ENCODE data around the gene SELENOT. TPM values are rescaled to one million over a fixed set of nuclear protein-coding genes. Genes with fewer than 3 reads are reported as not detected.
A peak's percentile ranks its signal among the peaks of the same experiment; 100 is the strongest.
"Not testable (repeated sequence)": the region's sequence is repeated elsewhere in the genome, so short reads cannot be mapped to it uniquely, and the experiment has no call there.

SELENOT gene
- total RNA-seq, 2 donors from 2014 or later, result 95.9 to 104 TPM

DNA sequence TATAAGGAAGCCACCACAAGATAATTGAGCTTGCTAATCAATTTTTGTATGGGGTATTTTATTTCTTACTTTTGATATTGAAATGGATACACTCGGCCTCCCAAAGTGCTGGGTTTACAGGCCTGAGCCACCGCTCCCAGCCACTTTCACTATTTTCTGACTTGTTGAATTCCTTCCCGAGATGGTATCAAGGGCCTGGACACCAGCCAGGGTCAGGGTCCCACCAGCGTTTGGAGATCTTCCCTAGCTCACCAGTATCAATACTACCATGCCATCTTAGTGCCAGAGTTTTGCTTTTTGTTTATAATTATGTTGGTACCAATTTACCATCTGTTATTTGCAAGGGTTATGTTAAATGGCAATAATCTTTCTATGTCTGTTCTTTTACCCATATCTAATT is 5.5 kb upstream of the SELENOT start:
- Mint-ChIP-seq H3K9me3 (no peaks in the 10 kb centered on the region), H3K4me1 (ENCODE audit: low read depth) (peaks cover 35% of the 10 kb centered on the region), H3K27ac (no peak overlapping the region), H3K36me3 (ENCODE audit: insufficient read depth in 2 of 2) (no peaks in the 10 kb centered on the region), H3K4me3 (no peak overlapping the region), H3K27me3 (ENCODE audit: low read depth) (no peaks in the 10 kb centered on the region)
- DNase-seq (no peak), ATAC-seq (replicated peaks in 1 of 2) (no peak)

- Mint-ChIP-seq H3K9me3 (no peaks in the 10 kb centered on the region), H3K4me1 (ENCODE audit: low read depth) (peaks cover 47% of the 10 kb centered on the region), H3K27ac (no peak overlapping the region), H3K4me3 (no peak overlapping the region), H3K27me3 (ENCODE audit: low read depth) (no peaks in the 10 kb centered on the region), H3K36me3 (ENCODE audit: insufficient read depth in 2 of 2) (peaks cover 1 to 7% of the 10 kb centered on the region in 2 donors)
- no peak for ATAC-seq (replicated peaks in 1 of 2)
- DNase-seq, result no peak
Observed at GRCh38 chr3:150599611-150600297, 3.4 kb upstream of the SELENOT start.

DNA sequence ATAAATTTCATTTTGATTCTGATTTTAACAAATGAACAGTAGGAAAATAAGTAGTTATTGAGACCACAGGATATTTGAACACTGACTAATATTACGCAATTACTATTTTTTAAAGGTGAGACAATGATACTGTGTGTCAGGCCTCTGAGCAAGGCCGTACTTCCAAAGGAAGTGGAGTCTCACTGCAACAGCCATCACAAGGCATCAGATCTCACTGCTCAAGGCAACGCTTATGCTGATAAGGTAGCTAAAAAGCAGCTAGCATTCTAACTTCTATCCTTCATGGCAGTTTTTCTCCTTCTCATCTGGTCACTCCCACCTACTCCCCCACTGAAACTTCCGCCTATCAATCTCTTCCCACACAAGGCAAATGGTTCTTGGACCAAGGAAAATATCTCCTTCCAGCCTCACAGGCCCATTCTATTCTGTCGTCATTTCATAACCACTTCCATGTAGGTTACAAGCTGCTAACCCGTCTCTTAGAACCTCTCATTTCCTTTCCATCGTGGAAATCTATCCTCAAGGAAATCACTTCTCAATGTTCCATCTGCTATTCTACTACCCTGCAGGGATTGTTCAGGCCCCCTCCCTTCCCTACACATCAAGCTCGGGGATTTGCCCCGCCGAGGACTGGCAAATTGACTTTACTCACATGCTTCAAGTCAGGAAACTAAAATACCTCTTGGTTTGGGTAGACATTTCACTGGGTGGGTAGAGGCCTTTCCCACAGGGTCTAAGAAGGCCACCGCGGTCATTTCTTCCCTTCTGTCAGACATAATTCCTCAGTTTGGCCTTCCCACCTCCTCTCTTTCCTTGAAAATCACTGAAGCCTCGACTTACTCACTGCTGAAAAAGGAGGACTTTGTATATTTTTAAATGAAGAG is 2.2 kb upstream of the SELENOT start:
- not testable (repeated sequence) for H3K9me3 Mint-ChIP-seq; H3K27me3 Mint-ChIP-seq (ENCODE audit: low read depth); H3K36me3 Mint-ChIP-seq (ENCODE audit: insufficient read depth in 2 of 2); ATAC-seq (replicated peaks in 1 of 2); DNase-seq
- H3K27ac Mint-ChIP-seq, result peak overlapping the region; percentile 55
- peaks cover 53% of the 10 kb centered on the region for H3K4me1 Mint-ChIP-seq (ENCODE audit: low read depth)
- peak overlapping the region; percentile 94 to 98 for H3K4me3 Mint-ChIP-seq

DNA sequence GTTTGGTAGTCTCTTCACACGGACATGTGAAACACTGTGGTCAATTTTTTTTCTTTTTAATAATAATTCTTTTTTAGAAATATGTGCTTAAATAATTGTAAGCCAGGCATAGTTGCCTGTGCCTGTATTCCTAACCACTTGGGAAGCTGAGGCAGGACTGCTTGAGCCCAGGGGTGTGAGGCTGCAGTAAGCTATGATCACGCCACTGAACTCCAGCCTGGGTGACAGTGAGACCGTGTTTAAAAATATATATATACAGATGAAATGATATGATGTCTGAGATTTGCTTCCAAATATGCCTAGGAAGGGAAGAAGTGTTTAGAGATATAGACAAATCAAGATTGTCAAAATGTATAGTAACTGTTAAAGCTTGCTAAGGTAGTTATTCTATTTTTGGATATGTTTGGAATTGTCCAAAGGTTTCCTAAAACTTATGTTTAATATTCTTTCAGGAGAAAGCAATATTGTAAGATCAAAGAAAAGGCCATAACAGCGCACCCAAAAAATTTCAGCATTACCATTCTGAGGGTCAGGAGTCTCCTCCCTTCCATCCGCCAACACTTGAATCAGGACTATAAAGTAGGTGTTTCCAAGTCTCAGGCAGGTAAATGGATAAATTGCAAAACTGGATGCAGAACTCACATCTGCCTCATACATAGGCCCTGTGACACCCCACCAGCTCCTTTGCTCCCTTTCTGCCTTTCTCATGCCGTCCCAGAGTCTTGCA is 532 bp upstream of the SELENOT start:
- Mint-ChIP-seq H3K4me1 (ENCODE audit: low read depth) (peaks cover 70% of the 10 kb centered on the region), H3K27ac (peak overlapping the region; percentile 98), H3K9me3 (no peaks in the 10 kb centered on the region), H3K27me3 (ENCODE audit: low read depth) (no peaks in the 10 kb centered on the region), H3K36me3 (ENCODE audit: insufficient read depth in 2 of 2) (peaks cover 10 to 14% of the 10 kb centered on the region in 2 donors), H3K4me3 (peak overlapping the region; percentile 94 to 98)
- no peak for DNase-seq
- ATAC-seq (replicated peaks in 1 of 2), result no peak

- H3K4me1 Mint-ChIP-seq (ENCODE audit: low read depth), result peaks cover 81% of the 10 kb centered on the region
- H3K9me3 Mint-ChIP-seq, result no peaks in the 10 kb centered on the region
- DNase-seq, result no peak
- H3K4me3 Mint-ChIP-seq, result peak overlapping the region; percentile 94 to 98
- peak overlapping the region; percentile 98 for H3K27ac Mint-ChIP-seq
- H3K27me3 Mint-ChIP-seq (ENCODE audit: low read depth), result no peaks in the 10 kb centered on the region
- ATAC-seq (replicated peaks in 1 of 2), result no peak
- peaks cover 10 to 18% of the 10 kb centered on the region in 2 donors for H3K36me3 Mint-ChIP-seq (ENCODE audit: insufficient read depth in 2 of 2)
Observed at GRCh38 chr3:150603980-150604319, 829 bp downstream of the SELENOT start.

DNA sequence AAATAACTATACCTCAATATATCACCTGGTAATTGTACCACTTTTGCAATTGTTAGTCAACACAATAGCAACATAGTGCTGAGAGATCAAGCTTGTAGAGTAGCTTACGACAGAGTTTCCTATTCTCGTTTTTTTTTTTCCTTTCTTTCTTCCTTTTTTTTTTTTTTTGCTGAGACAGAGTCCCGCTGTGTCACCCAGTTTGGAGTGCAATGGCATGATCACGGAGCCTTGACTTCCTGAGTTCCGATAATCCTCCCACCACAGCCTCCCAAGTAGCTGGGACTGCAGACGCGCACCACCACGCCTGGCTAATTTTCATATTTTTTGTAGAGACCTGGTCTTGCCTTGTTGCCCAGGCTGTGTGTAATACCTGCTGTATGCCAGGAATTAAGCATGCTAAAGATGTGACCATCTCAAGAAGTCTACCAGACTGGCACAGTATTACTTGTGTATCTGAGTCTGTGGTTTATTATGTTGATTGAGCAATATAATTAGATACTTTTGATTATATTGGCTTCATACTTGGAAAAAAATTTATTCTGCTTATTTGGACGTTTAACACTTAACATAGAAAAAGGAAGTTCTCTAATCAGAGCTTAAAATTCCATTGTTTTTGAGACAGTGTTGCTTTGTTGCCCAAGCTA is 3.0 kb downstream of the SELENOT start:
- Mint-ChIP-seq H3K27me3 (ENCODE audit: low read depth) (no peaks in the 10 kb centered on the region), H3K36me3 (ENCODE audit: insufficient read depth in 2 of 2) (peaks cover 10 to 20% of the 10 kb centered on the region in 2 donors), H3K9me3 (no peaks in the 10 kb centered on the region), H3K27ac (peak overlapping the region; percentile 95), H3K4me3 (peak overlapping the region; percentile 67 to 93), H3K4me1 (ENCODE audit: low read depth) (peaks cover 79% of the 10 kb centered on the region)
- ATAC-seq (replicated peaks in 1 of 2), result no peak
- no peak for DNase-seq

DNA sequence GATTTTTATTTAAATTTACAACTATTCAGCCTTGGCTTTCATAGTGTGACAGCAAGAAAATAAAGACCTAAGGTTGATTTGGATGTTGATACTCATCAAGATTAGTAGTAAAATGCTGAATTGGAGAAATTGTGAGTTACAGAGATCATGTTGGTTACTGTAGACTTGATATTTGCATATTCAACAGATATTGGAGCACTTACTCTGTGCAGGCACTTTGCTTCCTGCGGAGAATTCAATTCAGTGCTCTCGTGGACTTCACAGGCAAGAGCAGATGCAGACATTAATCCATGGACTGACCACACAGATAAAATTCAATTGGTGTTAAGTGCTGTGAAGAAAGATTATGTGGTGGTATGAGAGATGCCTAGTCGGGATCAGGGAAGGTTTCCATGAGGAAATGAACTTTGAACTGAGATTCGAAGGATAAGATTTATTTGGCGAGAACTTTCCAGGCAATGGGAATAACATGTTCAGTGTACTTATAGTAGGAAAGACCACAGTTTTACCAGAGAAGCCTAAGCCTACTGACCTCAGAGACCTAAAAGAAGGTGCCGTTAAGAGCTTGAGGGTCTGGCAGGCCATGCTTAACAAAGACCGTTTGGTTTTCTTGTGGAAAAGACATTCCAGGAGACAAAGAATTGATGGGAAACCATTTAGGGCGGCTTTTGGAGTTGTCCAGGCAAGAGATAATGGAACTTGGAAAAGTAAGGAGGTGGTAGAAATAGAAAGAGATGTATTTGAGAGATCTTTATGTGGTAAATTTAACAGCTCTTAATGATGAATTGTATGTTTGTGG is 4.3 kb downstream of the SELENOT start:
- no peak for ATAC-seq (replicated peaks in 1 of 2)
- Mint-ChIP-seq H3K27me3 (ENCODE audit: low read depth) (no peaks in the 10 kb centered on the region), H3K4me1 (ENCODE audit: low read depth) (peaks cover 75% of the 10 kb centered on the region), H3K9me3 (no peaks in the 10 kb centered on the region), H3K4me3 (peak overlapping the region; percentile 19 to 41), H3K36me3 (ENCODE audit: insufficient read depth in 2 of 2) (peaks cover 10 to 22% of the 10 kb centered on the region in 2 donors), H3K27ac (peak overlapping the region; percentile 39)
- no peak for DNase-seq

DNA sequence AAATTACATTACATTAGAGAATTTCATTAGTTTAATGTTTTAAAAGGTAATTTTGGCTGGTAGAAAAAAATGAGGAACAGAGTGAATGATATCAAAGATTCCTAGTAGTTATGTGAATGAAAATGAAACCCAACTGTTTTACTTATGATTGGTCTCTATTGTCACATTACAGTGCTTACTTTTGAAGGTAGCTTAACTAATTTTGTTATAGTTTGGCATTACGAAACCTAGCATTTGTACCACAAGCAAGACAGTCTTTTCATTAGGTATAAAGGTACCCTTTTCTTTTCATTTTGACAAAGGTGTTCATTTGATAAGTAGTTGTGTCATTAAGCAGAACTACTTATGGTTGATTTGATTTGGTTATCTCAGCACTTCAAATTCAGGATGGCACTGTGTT is 6.9 kb downstream of the SELENOT start:
- ATAC-seq (replicated peaks in 1 of 2) (peak; percentile 43 to 53), DNase-seq (no peak)
- Mint-ChIP-seq H3K27me3 (ENCODE audit: low read depth) (no peaks in the 10 kb centered on the region), H3K4me1 (ENCODE audit: low read depth) (peaks cover 83% of the 10 kb centered on the region), H3K9me3 (peaks cover 2% of the 10 kb centered on the region in 2 donors), H3K27ac (peak overlapping the region; percentile 77), H3K36me3 (ENCODE audit: insufficient read depth in 2 of 2) (peaks cover 10 to 33% of the 10 kb centered on the region in 2 donors), H3K4me3 (peak overlapping the region; percentile 47 to 80)

DNA sequence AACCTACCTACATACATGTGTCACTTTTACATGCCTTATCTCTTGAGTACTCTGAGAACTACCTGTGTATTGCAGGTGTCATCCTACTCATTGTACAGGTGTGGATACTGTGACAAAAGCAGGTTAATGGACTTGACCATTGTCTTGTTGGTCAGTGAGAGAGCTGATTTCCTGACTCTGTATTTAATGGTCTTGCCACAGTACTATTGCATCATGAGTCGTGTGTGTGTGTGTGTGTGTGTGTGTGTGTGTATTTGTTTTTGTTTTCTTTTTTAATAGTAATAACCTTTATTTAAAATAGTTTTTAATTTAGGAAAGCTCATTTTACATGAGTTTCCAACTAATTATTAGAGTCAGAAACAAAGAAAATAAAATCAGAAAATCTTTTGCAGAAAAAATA is 7.7 kb downstream of the SELENOT start:
- H3K4me1 Mint-ChIP-seq (ENCODE audit: low read depth), result peaks cover 79% of the 10 kb centered on the region
- peaks cover 10 to 38% of the 10 kb centered on the region in 2 donors for H3K36me3 Mint-ChIP-seq (ENCODE audit: insufficient read depth in 2 of 2)
- H3K4me3 Mint-ChIP-seq, result peak overlapping the region in 1 of 2 donors; percentile 80
- ATAC-seq (replicated peaks in 1 of 2), result no peak
- peaks cover 2% of the 10 kb centered on the region in 2 donors for H3K9me3 Mint-ChIP-seq
- H3K27ac Mint-ChIP-seq, result peak overlapping the region; percentile 77
- H3K27me3 Mint-ChIP-seq (ENCODE audit: low read depth), result no peaks in the 10 kb centered on the region
- no peak for DNase-seq

- ATAC-seq (replicated peaks in 1 of 2) (no peak), DNase-seq (no peak)
- Mint-ChIP-seq H3K9me3 (peaks cover 2% of the 10 kb centered on the region in 2 donors), H3K4me1 (ENCODE audit: low read depth) (peaks cover 72% of the 10 kb centered on the region), H3K27me3 (ENCODE audit: low read depth) (no peaks in the 10 kb centered on the region), H3K27ac (no peak overlapping the region), H3K36me3 (ENCODE audit: insufficient read depth in 2 of 2) (peaks cover 7 to 34% of the 10 kb centered on the region in 2 donors), H3K4me3 (no peak overlapping the region)
Observed at GRCh38 chr3:150611666-150612065, 8.5 kb downstream of the SELENOT start.

- Mint-ChIP-seq H3K4me3 (peak overlapping the region in 1 of 2 donors; percentile 60), H3K27ac (peak overlapping the region; percentile 75), H3K4me1 (ENCODE audit: low read depth) (peaks cover 70% of the 10 kb centered on the region), H3K27me3 (ENCODE audit: low read depth) (no peaks in the 10 kb centered on the region), H3K9me3 (peaks cover 2% of the 10 kb centered on the region in 2 donors), H3K36me3 (ENCODE audit: insufficient read depth in 2 of 2) (peaks cover 7 to 28% of the 10 kb centered on the region in 2 donors)
- ATAC-seq (replicated peaks in 1 of 2) (no peak), DNase-seq (no peak)
Observed at GRCh38 chr3:150612494-150612893, 9.4 kb downstream of the SELENOT start.

GRCh38 chr3:150613034-150613433 is 9.9 kb downstream of the SELENOT start:
- Mint-ChIP-seq H3K9me3 (peaks cover 2% of the 10 kb centered on the region in 2 donors), H3K4me1 (ENCODE audit: low read depth) (peaks cover 68% of the 10 kb centered on the region), H3K36me3 (ENCODE audit: insufficient read depth in 2 of 2) (peaks cover 7 to 22% of the 10 kb centered on the region in 2 donors), H3K27me3 (ENCODE audit: low read depth) (no peaks in the 10 kb centered on the region), H3K4me3 (peak overlapping the region; percentile 45 to 60), H3K27ac (peak overlapping the region; percentile 75)
- ATAC-seq (replicated peaks in 1 of 2) (no peak), DNase-seq (no peak)
